Measurements from ENCODE around the gene TACR2. TPM values are rescaled to one million over a fixed set of nuclear protein-coding genes. Genes with fewer than 3 reads are reported as not detected.

TACR2 gene
- total RNA-seq (2014; rRNA removed; shearing (Covaris generic)) = 0.08 TPM in 1 of 2 replicates, not detected in the other

GRCh38 chr10:69416695-69417094 is at the start of gene TACR2:
TSS of gene TACR2 (minus strand) at chr10:69416918. CDS start at chr10:69416323, 595 bp downstream.

GRCh38 chr10:69451209-69451783 is 34.6 kb upstream of the TACR2 start, which contains the start of gene TSPAN15:
TSS of gene TSPAN15 (plus strand) at chr10:69451465. CDS start at chr10:69451595, 130 bp downstream.

Other genes with a start within 250 kb of the TACR2 start
- gene SUPV3L1, start 236.7 kb downstream of the TACR2 start, total RNA-seq (2014; rRNA removed; shearing (Covaris generic)) = 33.7 and 36.2 TPM in 2 replicates
- gene HKDC1, start 196.6 kb downstream of the TACR2 start, total RNA-seq (2014; rRNA removed; shearing (Covaris generic)) = 5.4 and 5.7 TPM in 2 replicates
- gene HK1, start 138.4 kb downstream of the TACR2 start, total RNA-seq (2014; rRNA removed; shearing (Covaris generic)) = 68.2 and 74.9 TPM in 2 replicates
- gene TSPAN15, start 34.5 kb upstream of the TACR2 start, total RNA-seq (2014; rRNA removed; shearing (Covaris generic)) = 0.98 and 1.2 TPM in 2 replicates
- gene NEUROG3, start 156.5 kb upstream of the TACR2 start, total RNA-seq (2014; rRNA removed; shearing (Covaris generic)) = not detected in 2 replicates
- gene FAM241B, start 213.3 kb upstream of the TACR2 start, total RNA-seq (2014; rRNA removed; shearing (Covaris generic)) = 0.24 and 0.30 TPM in 2 replicates